SJSA1 (cell line): ENCODE results near the gene PHF14. TPM values are rescaled to one million over a fixed set of nuclear protein-coding genes. Genes with fewer than 3 reads are reported as not detected.

Experiments used
- DNase-seq, 2 experiments: peaks; one replicate each; pipeline ENCODE4 v3.0.0-alpha.2; 2015 to 2020; ENCODE audit warnings: low spot score in 2 of 2, low read depth in 1 of 2
- H3K27ac ChIP-seq: fragments of 250-450 bp; sonication (Bioruptor Pico); 2 replicates; pipeline ENCODE4 v1.5.1; 2020; ENCODE audit warnings: mild to moderate bottlenecking, moderate library complexity
- H3K27me3 ChIP-seq: fragments of 250-450 bp; sonication (Bioruptor Pico); replicated peaks from 2 replicates; pipeline ENCODE4 v1.5.1; 2020; ENCODE audit warnings: mild to moderate bottlenecking, moderate library complexity
- H3K36me3 ChIP-seq: fragments of 250-450 bp; sonication (Bioruptor Pico); 2 replicates; pipeline ENCODE4 v1.5.1; 2020; ENCODE audit warnings: mild to moderate bottlenecking
- H3K4me1 ChIP-seq: fragments of 250-450 bp; sonication (Bioruptor Pico); replicated peaks from 2 replicates; pipeline ENCODE4 v1.6.1; 2021; ENCODE audit warnings: mild to moderate bottlenecking
- H3K4me3 ChIP-seq: fragments of 250-450 bp; sonication (Bioruptor Pico); 2 replicates; pipeline ENCODE4 v1.5.1; 2020; ENCODE audit warnings: mild to moderate bottlenecking
- H3K9me3 ChIP-seq: fragments of 250-450 bp; sonication (Bioruptor Pico); replicated peaks from 2 replicates; pipeline ENCODE4 v1.5.1; 2020; ENCODE audit warnings: mild to moderate bottlenecking
- total RNA-seq: library from RNA; depleted of rRNA; stranded (reverse); fragments of >200 nt; shearing (Covaris generic); gene quantifications from 2 replicates; pipeline ENCODE4 v1.2.3, GENCODE V29; 2014

Gene PHF14
- total RNA-seq, 1 experiment from 2014 or later: 26.9 TPM

- Histone ChIP-seq H3K4me3 (no peak overlapping the region), H3K36me3 (no peaks in the 10 kb centered on the region), H3K27me3 (no peaks in the 10 kb centered on the region), H3K4me1 (no peaks in the 10 kb centered on the region), H3K9me3 (no peaks in the 10 kb centered on the region), H3K27ac (no peak overlapping the region)
- no peak for DNase-seq
These were observed 109.0 kb downstream of the PHF14 start for GRCh38 chr7:11082552-11083213.

GRCh38 chr7:11083214-11083568 is 109.5 kb downstream of the PHF14 start:
- no peak overlapping the region for H3K4me3 ChIP-seq
- no peaks in the 10 kb centered on the region for H3K36me3 ChIP-seq
- DNase-seq: no peak
- no peaks in the 10 kb centered on the region for H3K9me3 ChIP-seq
- no peak overlapping the region for H3K27ac ChIP-seq
- H3K4me1 ChIP-seq: no peaks in the 10 kb centered on the region
- no peaks in the 10 kb centered on the region for H3K27me3 ChIP-seq

- Histone ChIP-seq H3K36me3 (no peaks in the 10 kb centered on the region), H3K4me3 (no peak overlapping the region), H3K9me3 (no peaks in the 10 kb centered on the region), H3K4me1 (no peaks in the 10 kb centered on the region), H3K27ac (no peak overlapping the region), H3K27me3 (no peaks in the 10 kb centered on the region)
- no peak for DNase-seq
These were observed 130.9 kb downstream of the PHF14 start for GRCh38 chr7:11104578-11104977.

- no peaks in the 10 kb centered on the region for H3K36me3 ChIP-seq
- H3K4me3 ChIP-seq: no peak overlapping the region
- H3K27ac ChIP-seq: no peak overlapping the region
- H3K9me3 ChIP-seq: no peaks in the 10 kb centered on the region
- H3K27me3 ChIP-seq: no peaks in the 10 kb centered on the region
- H3K4me1 ChIP-seq: no peaks in the 10 kb centered on the region
- DNase-seq: no peak
These were observed 136.0 kb downstream of the PHF14 start for GRCh38 chr7:11109659-11110058.

GRCh38 chr7:11120068-11120664 is 146.5 kb downstream of the PHF14 start:
- no peaks in the 10 kb centered on the region for H3K4me1 ChIP-seq
- DNase-seq: no peak
- H3K9me3 ChIP-seq: no peaks in the 10 kb centered on the region
- no peaks in the 10 kb centered on the region for H3K36me3 ChIP-seq
- H3K27me3 ChIP-seq: no peaks in the 10 kb centered on the region
- H3K4me3 ChIP-seq: no peak overlapping the region
- no peak overlapping the region for H3K27ac ChIP-seq

GRCh38 chr7:11120675-11121220 is 147.1 kb downstream of the PHF14 start:
- H3K9me3 ChIP-seq: no peaks in the 10 kb centered on the region
- DNase-seq: no peak
- no peak overlapping the region for H3K27ac ChIP-seq
- H3K27me3 ChIP-seq: no peaks in the 10 kb centered on the region
- no peaks in the 10 kb centered on the region for H3K36me3 ChIP-seq
- H3K4me3 ChIP-seq: no peak overlapping the region
- no peaks in the 10 kb centered on the region for H3K4me1 ChIP-seq

GRCh38 chr7:11124856-11125559 is 151.3 kb downstream of the PHF14 start:
- no peak overlapping the region for H3K27ac ChIP-seq
- no peaks in the 10 kb centered on the region for H3K36me3 ChIP-seq
- no peaks in the 10 kb centered on the region for H3K4me1 ChIP-seq
- no peak overlapping the region for H3K4me3 ChIP-seq
- no peak for DNase-seq
- no peaks in the 10 kb centered on the region for H3K27me3 ChIP-seq
- no peaks in the 10 kb centered on the region for H3K9me3 ChIP-seq

GRCh38 chr7:11127114-11127785 is 153.6 kb downstream of the PHF14 start:
- H3K4me1 ChIP-seq: no peaks in the 10 kb centered on the region
- H3K36me3 ChIP-seq: no peaks in the 10 kb centered on the region
- no peak overlapping the region for H3K4me3 ChIP-seq
- no peak for DNase-seq
- H3K27ac ChIP-seq: no peak overlapping the region
- no peaks in the 10 kb centered on the region for H3K27me3 ChIP-seq
- H3K9me3 ChIP-seq: no peaks in the 10 kb centered on the region

- no peaks in the 10 kb centered on the region for H3K27me3 ChIP-seq
- H3K4me3 ChIP-seq: no peak overlapping the region
- no peaks in the 10 kb centered on the region for H3K36me3 ChIP-seq
- DNase-seq: no peak
- no peaks in the 10 kb centered on the region for H3K4me1 ChIP-seq
- no peak overlapping the region for H3K27ac ChIP-seq
- no peaks in the 10 kb centered on the region for H3K9me3 ChIP-seq
These were observed 154.3 kb downstream of the PHF14 start for GRCh38 chr7:11127988-11128387.

GRCh38 chr7:11128498-11128897 is 154.8 kb downstream of the PHF14 start:
- Histone ChIP-seq H3K27me3 (no peaks in the 10 kb centered on the region), H3K4me3 (no peak overlapping the region), H3K36me3 (no peaks in the 10 kb centered on the region), H3K9me3 (no peaks in the 10 kb centered on the region), H3K4me1 (no peaks in the 10 kb centered on the region), H3K27ac (no peak overlapping the region)
- DNase-seq: no peak

- H3K36me3 ChIP-seq: no peaks in the 10 kb centered on the region
- no peaks in the 10 kb centered on the region for H3K4me1 ChIP-seq
- no peaks in the 10 kb centered on the region for H3K27me3 ChIP-seq
- H3K27ac ChIP-seq: no peak overlapping the region
- H3K4me3 ChIP-seq: no peak overlapping the region
- no peaks in the 10 kb centered on the region for H3K9me3 ChIP-seq
- DNase-seq: peak in 1 of 2 experiments; percentile 2
These were observed 156.3 kb downstream of the PHF14 start for GRCh38 chr7:11130012-11130411.

- no peaks in the 10 kb centered on the region for H3K27me3 ChIP-seq
- H3K4me3 ChIP-seq: no peak overlapping the region
- no peak for DNase-seq
- H3K9me3 ChIP-seq: no peaks in the 10 kb centered on the region
- H3K27ac ChIP-seq: no peak overlapping the region
- no peaks in the 10 kb centered on the region for H3K36me3 ChIP-seq
- no peaks in the 10 kb centered on the region for H3K4me1 ChIP-seq
These were observed 156.9 kb downstream of the PHF14 start for GRCh38 chr7:11130601-11131000.

GRCh38 chr7:11133436-11133959 is 159.8 kb downstream of the PHF14 start:
- Histone ChIP-seq H3K27ac (no peak overlapping the region), H3K36me3 (no peaks in the 10 kb centered on the region), H3K4me1 (no peaks in the 10 kb centered on the region), H3K27me3 (no peaks in the 10 kb centered on the region), H3K9me3 (no peaks in the 10 kb centered on the region), H3K4me3 (no peak overlapping the region)
- DNase-seq: no peak

- H3K36me3 ChIP-seq: no peaks in the 10 kb centered on the region
- H3K27me3 ChIP-seq: no peaks in the 10 kb centered on the region
- no peak for DNase-seq
- no peaks in the 10 kb centered on the region for H3K9me3 ChIP-seq
- no peaks in the 10 kb centered on the region for H3K4me1 ChIP-seq
- H3K4me3 ChIP-seq: no peak overlapping the region
- no peak overlapping the region for H3K27ac ChIP-seq
These were observed 161.9 kb downstream of the PHF14 start for GRCh38 chr7:11135573-11135972.
